ENCODE data around the gene STIM1.

STIM1 gene

GRCh38 chr11:3952715-3953114 is 97.3 kb downstream of the STIM1 start:
- no peak for DNase-seq (ENCODE audit: low spot score)

GRCh38 chr11:3953327-3953726 is 97.9 kb downstream of the STIM1 start:
- DNase-seq (ENCODE audit: low spot score) = no peak

GRCh38 chr11:3954448-3955298 is 99.2 kb downstream of the STIM1 start:
- no peak for DNase-seq (ENCODE audit: low spot score)

GRCh38 chr11:3955299-3955665 is 99.8 kb downstream of the STIM1 start:
- DNase-seq (ENCODE audit: low spot score) = no peak

- DNase-seq (ENCODE audit: low spot score) = no peak
Measured at GRCh38 chr11:3956038-3956437, 100.6 kb downstream of the STIM1 start.

- DNase-seq (ENCODE audit: low spot score) = no peak
Measured at GRCh38 chr11:3956748-3957147, 101.3 kb downstream of the STIM1 start.

GRCh38 chr11:3957437-3957836 is 102.0 kb downstream of the STIM1 start:
- DNase-seq (ENCODE audit: low spot score) = no peak

GRCh38 chr11:3958281-3958680 is 102.8 kb downstream of the STIM1 start:
- no peak for DNase-seq (ENCODE audit: low spot score)

- peak; percentile 18 for DNase-seq (ENCODE audit: low spot score)
Measured at GRCh38 chr11:3959015-3959902, 103.8 kb downstream of the STIM1 start.

- no peak for DNase-seq (ENCODE audit: low spot score)
Measured at GRCh38 chr11:3959903-3960265, 104.4 kb downstream of the STIM1 start.

GRCh38 chr11:3962406-3962840 is 107.0 kb downstream of the STIM1 start:
- DNase-seq (ENCODE audit: low spot score) = no peak

- no peak for DNase-seq (ENCODE audit: low spot score)
Measured at GRCh38 chr11:3964056-3964455, 108.6 kb downstream of the STIM1 start.

- DNase-seq (ENCODE audit: low spot score) = no peak
Measured at GRCh38 chr11:3964935-3965604, 109.6 kb downstream of the STIM1 start.

GRCh38 chr11:3967695-3968094 is 112.2 kb downstream of the STIM1 start:
- no peak for DNase-seq (ENCODE audit: low spot score)

- no peak for DNase-seq (ENCODE audit: low spot score)
Measured at GRCh38 chr11:3969200-3969599, 113.7 kb downstream of the STIM1 start.

- no peak for DNase-seq (ENCODE audit: low spot score)
Measured at GRCh38 chr11:3969613-3970012, 114.1 kb downstream of the STIM1 start.

- DNase-seq (ENCODE audit: low spot score) = no peak
Measured at GRCh38 chr11:3970108-3970507, 114.6 kb downstream of the STIM1 start.

GRCh38 chr11:3971756-3972404 is 116.4 kb downstream of the STIM1 start:
- DNase-seq (ENCODE audit: low spot score) = peak; percentile 14

GRCh38 chr11:3972431-3972830 is 117.0 kb downstream of the STIM1 start:
- no peak for DNase-seq (ENCODE audit: low spot score)

GRCh38 chr11:3977078-3977477 is 121.6 kb downstream of the STIM1 start:
- no peak for DNase-seq (ENCODE audit: low spot score)

GRCh38 chr11:3981084-3981633 is 125.7 kb downstream of the STIM1 start:
- no peak for DNase-seq (ENCODE audit: low spot score)

GRCh38 chr11:3982431-3982830 is 127.0 kb downstream of the STIM1 start:
- DNase-seq (ENCODE audit: low spot score) = no peak
